SW 1271 (cell line): ENCODE results near the gene PCDHGB2.
"Not testable (repeated sequence)": the region's sequence is repeated elsewhere in the genome, so short reads cannot be mapped to it uniquely, and the experiment has no call there.

Source experiments
- DNase-seq, 2 experiments: peaks; one replicate each; lab custom pipeline; 2025; lab: John Stamatoyannopoulos, UW

PCDHGB2 gene

GRCh38 chr5:141359790-141360426 lies at the start of gene PCDHGB2:
Gene PCDHGB2, plus strand, starts transcription at chr5:141359994. Its CDS starts 142 bp downstream, at chr5:141360136.
- peak in 1 of 2 experiments; percentile 35 for DNase-seq

- DNase-seq, result no peak
These were observed 46.1 kb upstream of the PCDHGB2 start for GRCh38 chr5:141313711-141314110.

- DNase-seq, result not testable (repeated sequence)
These were observed 42.8 kb upstream of the PCDHGB2 start for GRCh38 chr5:141316963-141317362.

- DNase-seq, result no peak
These were observed 40.6 kb upstream of the PCDHGB2 start for GRCh38 chr5:141319202-141319601.

- no peak for DNase-seq
These were observed 40.1 kb upstream of the PCDHGB2 start for GRCh38 chr5:141319699-141320098.

- DNase-seq, result peak; percentile 91 to 94
These were observed 39.3 kb upstream of the PCDHGB2 start, which contains the start of gene TAF7 for GRCh38 chr5:141320225-141321169. Gene TAF7, minus strand, starts transcription at chr5:141320784. Its CDS starts 740 bp downstream, at chr5:141320044.

GRCh38 chr5:141322261-141322660 lies 37.5 kb upstream of the PCDHGB2 start:
- no peak for DNase-seq

- no peak for DNase-seq
These were observed 33.5 kb upstream of the PCDHGB2 start for GRCh38 chr5:141326088-141326854.

- DNase-seq, result no peak
These were observed 31.6 kb upstream of the PCDHGB2 start for GRCh38 chr5:141328231-141328630.

GRCh38 chr5:141330299-141331080 lies 29.3 kb upstream of the PCDHGB2 start, which contains the start of gene PCDHGA1:
Gene PCDHGA1, plus strand, starts transcription at chr5:141330514.
- DNase-seq, result peak in 1 of 2 experiments; percentile 26

- not testable (repeated sequence) for DNase-seq
These were observed 27.2 kb upstream of the PCDHGB2 start for GRCh38 chr5:141332571-141332970.

GRCh38 chr5:141338538-141339306 lies 21.1 kb upstream of the PCDHGB2 start, which contains the start of gene PCDHGA2:
Gene PCDHGA2, plus strand, starts transcription at chr5:141338760.
- no peak for DNase-seq

- DNase-seq, result not testable (repeated sequence)
These were observed 18.9 kb upstream of the PCDHGB2 start for GRCh38 chr5:141340781-141341354.

- no peak for DNase-seq
These were observed 17.0 kb upstream of the PCDHGB2 start for GRCh38 chr5:141342773-141343172.

- DNase-seq, result no peak
These were observed 16.4 kb upstream of the PCDHGB2 start, which contains the start of gene PCDHGA3 for GRCh38 chr5:141343242-141343952. Gene PCDHGA3, plus strand, starts transcription at chr5:141343829. Its CDS starts 205 bp downstream, at chr5:141344034.

- no peak for DNase-seq
These were observed 15.8 kb upstream of the PCDHGB2 start for GRCh38 chr5:141343953-141344463.

GRCh38 chr5:141345327-141345726 lies 14.5 kb upstream of the PCDHGB2 start:
- no peak for DNase-seq

- DNase-seq, result not testable (repeated sequence)
These were observed 13.8 kb upstream of the PCDHGB2 start for GRCh38 chr5:141346017-141346416.
